ENCODE results near the gene GSG1L.
"Not testable (repeated sequence)": the region's sequence is repeated elsewhere in the genome, so short reads cannot be mapped to it uniquely, and the experiment has no call there.

Gene GSG1L

DNA sequence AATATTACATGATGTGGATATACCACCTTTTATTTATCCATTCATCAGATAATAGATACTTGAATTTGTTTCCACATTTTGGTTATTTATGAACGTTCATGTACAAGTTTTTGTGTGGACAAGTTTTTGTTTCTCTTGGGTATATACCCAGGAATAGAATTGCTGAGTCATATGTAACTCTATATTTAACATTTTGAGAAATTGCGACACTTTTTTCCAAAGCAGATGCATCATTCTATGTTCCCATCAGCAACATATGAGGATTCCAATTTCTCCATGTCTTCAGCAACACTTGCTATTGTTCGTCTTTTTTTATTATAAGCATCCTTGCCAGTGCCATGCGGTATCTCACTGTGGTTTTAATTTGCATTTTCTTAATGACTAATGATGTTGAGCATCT, 93.9 kb downstream of the GSG1L start:
- in situ Hi-C loops (cut with MboI; ENCODE audit: low pct_unique_long_range_greater_than_20kb, low sequenced_read_pairs): no loop called here
- no peak for DNase-seq

DNA sequence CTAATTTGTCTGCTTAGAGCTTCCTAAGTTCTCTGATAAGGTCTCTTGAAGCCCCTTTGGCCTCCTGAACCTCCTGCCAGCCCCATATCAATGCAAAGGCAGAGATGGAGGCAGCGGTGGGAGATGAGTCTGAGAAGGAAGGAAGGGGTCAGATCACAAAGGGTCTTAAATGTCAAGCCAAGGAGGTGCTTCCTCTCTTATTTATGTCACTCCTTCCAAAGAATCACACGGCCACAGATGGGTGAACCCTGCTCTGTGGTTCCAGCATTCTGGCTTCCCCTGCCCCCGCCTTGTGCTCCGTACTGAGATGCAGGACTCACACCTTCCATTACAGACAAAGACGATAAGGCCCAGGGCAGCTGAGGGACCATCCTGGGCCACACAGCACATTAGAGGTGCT, 96.3 kb downstream of the GSG1L start:
- in situ Hi-C loops (cut with MboI; ENCODE audit: low pct_unique_long_range_greater_than_20kb, low sequenced_read_pairs): no loop called here
- DNase-seq: no peak

DNA sequence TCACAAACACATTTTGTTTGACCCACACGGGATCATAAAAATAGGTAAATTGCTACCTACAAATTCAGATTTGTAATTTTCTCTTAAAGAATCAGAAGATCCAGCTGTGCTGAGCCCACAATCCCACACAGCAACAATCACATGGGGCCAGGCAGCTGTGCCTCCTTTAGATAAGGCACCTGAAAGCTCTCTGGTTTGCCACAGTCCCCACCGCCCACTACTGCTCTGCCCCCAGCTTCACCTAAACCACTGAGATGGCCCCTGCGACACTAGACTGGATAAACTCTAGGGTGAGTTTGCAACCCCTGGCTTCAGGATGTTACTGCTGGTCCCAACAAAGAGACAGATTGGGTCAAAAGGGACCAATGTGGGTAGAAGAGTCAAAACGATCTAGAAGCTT, 96.8 kb downstream of the GSG1L start:
- in situ Hi-C loops (cut with MboI; ENCODE audit: low pct_unique_long_range_greater_than_20kb, low sequenced_read_pairs): no loop called here
- DNase-seq: no peak

DNA sequence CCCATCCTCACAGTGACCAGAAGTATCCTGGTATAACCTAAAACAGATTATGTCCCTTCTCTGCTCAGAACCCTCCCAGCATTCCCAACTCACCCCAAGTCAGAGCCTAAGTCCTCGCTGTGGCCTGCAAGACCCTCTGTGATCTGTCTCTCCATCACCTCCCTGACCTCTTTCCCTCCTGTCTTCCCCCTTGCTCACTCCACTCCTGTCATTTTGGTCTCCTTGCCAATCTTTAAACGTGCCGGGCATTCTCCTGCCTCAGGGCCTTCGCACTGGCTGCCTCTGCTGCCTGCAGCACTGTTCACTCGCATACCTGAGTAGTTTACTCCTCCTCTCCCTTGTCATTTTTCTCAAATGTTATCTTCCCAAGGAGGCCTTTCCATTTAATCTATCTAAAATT, 97.7 kb downstream of the GSG1L start:
- in situ Hi-C loops (cut with MboI; ENCODE audit: low pct_unique_long_range_greater_than_20kb, low sequenced_read_pairs): no loop called here
- DNase-seq: no peak

- in situ Hi-C loops (cut with MboI; ENCODE audit: low pct_unique_long_range_greater_than_20kb, low sequenced_read_pairs): no loop called here
- DNase-seq: no peak
These were observed 100.0 kb downstream of the GSG1L start for GRCh38 chr16:27963471-27963965.

- DNase-seq: no peak
- in situ Hi-C loops (cut with MboI; ENCODE audit: low pct_unique_long_range_greater_than_20kb, low sequenced_read_pairs): no loop called here
These were observed 101.3 kb downstream of the GSG1L start for GRCh38 chr16:27962197-27962596.

GRCh38 chr16:27961296-27961620, 102.3 kb downstream of the GSG1L start:
- in situ Hi-C loops (cut with MboI; ENCODE audit: low pct_unique_long_range_greater_than_20kb, low sequenced_read_pairs): no loop called here
- no peak for DNase-seq

DNA sequence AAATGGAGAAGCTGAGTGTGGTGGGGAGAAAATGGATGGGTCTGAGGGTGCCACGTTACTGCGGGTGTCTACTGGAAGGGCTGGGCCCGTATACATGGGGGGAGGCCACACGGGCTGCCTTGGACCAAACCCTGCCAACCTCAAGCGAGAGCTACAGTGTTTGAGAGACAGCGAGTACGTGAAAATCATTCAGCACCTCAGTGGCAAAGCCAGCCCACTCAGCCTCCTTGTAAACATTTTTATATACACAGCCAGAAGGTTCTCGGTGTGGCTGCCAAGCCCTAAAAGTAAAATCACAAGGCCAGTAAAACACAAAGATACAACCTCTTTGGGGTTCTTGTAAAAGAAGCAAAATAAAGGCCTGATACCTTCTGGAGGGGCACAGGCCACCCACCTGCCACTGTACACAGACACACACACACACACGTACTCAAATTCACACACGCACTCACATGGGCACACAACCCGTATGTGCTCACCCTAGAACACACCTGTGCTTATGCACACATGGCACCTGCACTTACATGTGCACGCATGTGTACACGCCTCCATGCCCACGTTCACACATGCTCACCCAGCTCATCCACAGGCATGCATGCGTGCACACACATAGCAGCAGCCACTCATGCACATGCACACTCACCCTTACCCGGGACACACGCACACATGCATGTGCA, 102.8 kb downstream of the GSG1L start:
- in situ Hi-C loops (cut with MboI; ENCODE audit: low pct_unique_long_range_greater_than_20kb, low sequenced_read_pairs): no loop called here
- no peak for DNase-seq

DNA sequence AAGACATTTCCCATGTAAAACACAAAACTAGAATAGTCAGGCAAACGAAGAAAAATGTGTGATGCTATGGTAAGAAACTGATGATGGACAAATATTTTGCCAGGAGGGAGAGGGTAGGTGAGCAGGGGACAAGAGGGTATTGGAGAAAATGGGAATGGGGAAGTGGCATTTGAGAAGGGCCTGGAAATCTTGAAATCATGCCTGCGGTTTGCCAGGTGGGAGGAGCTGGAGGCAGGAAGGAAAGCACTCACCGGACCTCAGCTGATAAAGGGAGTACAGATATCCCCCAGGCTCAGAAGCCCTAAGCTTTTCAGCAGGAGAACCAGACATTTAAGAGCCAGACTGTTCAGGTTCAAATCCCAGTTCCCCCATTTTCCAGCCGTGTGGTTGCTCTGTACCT, 103.6 kb downstream of the GSG1L start:
- DNase-seq: peak; percentile 51
- in situ Hi-C loops (cut with MboI; ENCODE audit: low pct_unique_long_range_greater_than_20kb, low sequenced_read_pairs): no loop called here

- in situ Hi-C loops (cut with MboI; ENCODE audit: low pct_unique_long_range_greater_than_20kb, low sequenced_read_pairs): no loop called here
- no peak for DNase-seq
These were observed 109.3 kb downstream of the GSG1L start for GRCh38 chr16:27954191-27954590.

GRCh38 chr16:27952811-27953210, 110.7 kb downstream of the GSG1L start:
- DNase-seq: no peak
- in situ Hi-C loops (cut with MboI; ENCODE audit: low pct_unique_long_range_greater_than_20kb, low sequenced_read_pairs): no loop called here

DNA sequence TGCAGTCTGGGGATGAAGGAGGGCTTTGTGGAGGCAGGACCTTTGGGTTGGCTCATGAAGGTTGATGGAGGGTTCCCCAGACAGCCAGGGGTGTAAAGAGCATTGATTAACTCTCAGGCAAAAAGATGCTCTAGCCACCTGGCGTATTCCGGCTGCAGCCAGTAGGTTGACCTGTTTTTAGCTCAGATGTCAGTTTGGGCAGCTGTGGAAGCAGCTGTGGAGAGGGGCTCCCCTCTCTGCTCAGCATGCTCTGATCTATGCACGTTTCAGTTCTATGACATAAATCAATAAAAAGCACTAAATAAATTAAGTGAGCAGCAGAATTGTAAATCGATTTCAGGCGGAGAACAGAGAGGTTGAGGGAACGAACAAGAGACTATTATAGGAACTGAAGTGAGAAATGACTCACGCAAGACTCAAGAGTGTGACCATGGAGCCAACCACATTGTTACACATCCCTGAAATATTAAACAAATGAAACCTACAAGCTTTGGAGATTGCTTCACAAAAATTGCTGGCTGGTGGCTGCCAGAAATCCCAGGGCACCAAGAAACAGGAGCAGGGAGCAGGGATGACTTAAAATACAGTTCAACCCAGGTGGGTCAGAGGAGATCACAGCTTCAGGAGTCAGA, 111.9 kb downstream of the GSG1L start:
- no peak for DNase-seq
- in situ Hi-C loops (cut with MboI; ENCODE audit: low pct_unique_long_range_greater_than_20kb, low sequenced_read_pairs): no loop called here

DNA sequence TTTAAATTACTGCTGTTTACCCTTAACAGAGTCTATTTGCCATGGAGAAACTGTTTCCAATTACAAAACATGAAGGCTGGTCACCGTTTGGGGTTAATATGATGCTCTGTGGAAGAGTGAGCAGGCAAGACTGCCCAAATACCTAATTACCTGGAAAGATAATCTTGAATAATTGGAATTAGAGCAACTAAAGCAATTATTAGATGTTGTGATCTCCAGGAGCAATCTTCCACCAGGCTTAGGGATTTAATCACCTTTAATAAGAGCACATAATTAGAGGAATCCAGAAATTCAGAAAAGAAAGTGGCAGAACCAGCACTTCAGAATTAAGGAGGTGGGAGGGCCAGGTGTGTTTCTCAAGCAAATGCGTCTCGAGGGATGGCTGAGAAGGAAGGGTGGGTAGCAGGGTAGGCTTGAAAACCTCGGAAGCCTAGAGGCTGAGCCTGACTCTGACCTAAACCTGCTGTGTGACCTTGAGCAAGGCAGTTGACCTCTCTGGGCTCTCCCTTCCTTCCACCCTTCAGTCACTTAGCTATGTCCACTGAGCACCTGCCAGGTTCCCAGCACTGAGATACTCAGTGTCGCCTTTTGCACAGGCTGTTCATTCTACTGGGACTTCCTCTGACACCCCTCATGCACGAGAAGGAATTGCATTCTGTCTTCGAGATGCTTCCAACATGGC, 113.2 kb downstream of the GSG1L start:
- in situ Hi-C loops (cut with MboI; ENCODE audit: low pct_unique_long_range_greater_than_20kb, low sequenced_read_pairs): no loop called here
- no peak for DNase-seq

DNA sequence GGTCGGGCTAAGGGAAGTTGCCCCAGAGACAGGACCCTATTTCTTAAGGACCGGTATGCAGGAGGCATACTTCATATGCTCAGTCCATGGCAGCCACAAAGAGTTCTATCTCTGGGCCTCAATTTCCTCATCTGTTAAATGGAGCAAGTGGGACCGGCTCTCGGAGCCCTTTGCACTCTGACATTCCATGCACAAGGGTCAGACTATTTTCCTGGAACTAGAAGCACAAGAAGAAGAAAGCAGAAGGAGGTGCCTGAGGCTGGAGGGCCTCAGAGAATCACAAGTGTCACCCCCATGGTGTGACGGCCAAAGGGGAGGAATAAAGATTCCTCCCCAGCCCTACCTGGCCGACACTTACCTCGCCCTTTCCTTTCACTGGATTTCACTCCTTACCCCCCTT, 115.8 kb downstream of the GSG1L start:
- no peak for DNase-seq
- in situ Hi-C loops (cut with MboI; ENCODE audit: low pct_unique_long_range_greater_than_20kb, low sequenced_read_pairs): no loop called here

GRCh38 chr16:27945233-27945973, 118.1 kb downstream of the GSG1L start:
- in situ Hi-C loops (cut with MboI; ENCODE audit: low pct_unique_long_range_greater_than_20kb, low sequenced_read_pairs): no loop called here
- DNase-seq: no peak

GRCh38 chr16:27943766-27944165, 119.7 kb downstream of the GSG1L start:
- no peak for DNase-seq
- in situ Hi-C loops (cut with MboI; ENCODE audit: low pct_unique_long_range_greater_than_20kb, low sequenced_read_pairs): no loop called here

DNA sequence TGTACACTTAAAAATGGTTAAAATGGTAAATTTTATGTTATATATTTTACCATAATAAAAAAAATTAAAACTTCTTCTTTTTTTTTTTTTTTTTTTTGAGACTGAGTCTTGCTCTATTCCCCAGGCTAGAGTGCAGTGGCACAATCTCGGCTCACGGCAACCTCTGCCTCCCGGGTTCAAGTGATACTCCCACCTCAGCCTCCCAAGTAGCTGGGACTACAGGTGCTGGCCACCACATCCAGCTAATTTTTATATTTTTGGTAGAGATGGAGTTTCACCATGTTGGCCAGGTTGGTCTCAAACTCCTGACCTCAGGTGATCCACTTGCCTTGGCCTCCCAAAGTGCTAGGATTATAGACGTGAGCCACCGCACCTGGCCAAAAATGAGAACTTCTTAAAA, 121.4 kb downstream of the GSG1L start:
- DNase-seq; in situ Hi-C loops (cut with MboI; ENCODE audit: low pct_unique_long_range_greater_than_20kb, low sequenced_read_pairs): not testable (repeated sequence)

GRCh38 chr16:27935076-27935475, 128.4 kb downstream of the GSG1L start:
- no peak for DNase-seq

DNA sequence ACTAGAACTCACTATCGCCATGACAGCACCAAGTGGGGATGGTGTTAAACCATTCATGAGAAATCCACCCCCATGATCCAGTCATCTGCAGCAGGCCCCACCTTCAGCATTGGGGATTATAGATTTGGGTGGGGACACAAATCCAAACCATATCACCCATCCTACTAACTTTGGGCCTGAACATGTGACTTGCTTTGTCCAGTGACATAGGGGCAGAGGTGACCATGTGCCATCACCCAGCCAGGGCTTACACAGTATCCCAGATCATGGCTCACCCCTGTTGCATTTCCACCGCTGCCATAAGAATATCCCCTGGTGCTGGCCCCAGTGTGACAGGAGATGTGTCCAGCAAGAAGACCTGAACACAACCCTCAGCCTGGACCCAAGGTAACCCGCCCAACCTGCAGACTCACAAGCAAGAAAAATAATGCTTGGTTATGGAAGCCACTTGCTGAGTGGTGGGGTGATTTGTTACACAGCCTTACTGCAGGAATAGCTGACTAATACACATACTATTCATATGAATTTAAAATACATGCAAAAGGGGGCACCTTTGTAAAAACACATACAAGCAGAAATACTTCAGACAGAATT, 130.9 kb downstream of the GSG1L start:
- in situ Hi-C loops (cut with MboI; ENCODE audit: low pct_unique_long_range_greater_than_20kb, low sequenced_read_pairs): loop anchor here (10.0 kb wide), 1 partner anchor 58 kb away; no protein-coding TSS in a partner anchor

More at GRCh38 chr16:27935076-27935475, 128.4 kb downstream of the GSG1L start:
- in situ Hi-C loops (cut with MboI; ENCODE audit: low pct_unique_long_range_greater_than_20kb, low sequenced_read_pairs): loop anchor here (10.0 kb wide), 1 partner anchor 60 kb away; no protein-coding TSS in a partner anchor

More for the DNA sequence above, 130.9 kb downstream of the GSG1L start:
- no peak for DNase-seq

All from KBM-7 (cell line).